GM12878 (cell line): ENCODE measurements around the gene PIGU. TPM values are rescaled to one million over a fixed set of nuclear protein-coding genes. Genes with fewer than 3 reads are reported as not detected.

Source experiments
- BRCA1 ChIP-seq: IDR thresholded peaks from 2 replicates; pipeline ENCODE4 v1.6.1; 2011; ENCODE audit warnings: low read depth, low read length, improper control_type of control experiment
- DPF2 ChIP-seq: fragments of 450-650 bp; IDR thresholded peaks from 2 replicates; pipeline ENCODE4 v1.6.1; 2017; ENCODE audit warnings: mild to moderate bottlenecking
- EZH2 ChIP-seq: IDR thresholded peaks from 2 replicates; pipeline ENCODE4 v1.6.1; 2012; ENCODE audit warnings: low read depth, mild to moderate bottlenecking, control low read depth, inconsistent platforms, low read length, borderline replicate concordance; ENCODE audit not compliant: control insufficient read depth
- FOS ChIP-seq: IDR thresholded peaks from 3 replicates; pipeline ENCODE4 v1.6.1; 2011; ENCODE audit warnings: borderline replicate concordance; ENCODE audit not compliant: insufficient read length; ENCODE audit errors: extremely low read depth
- HDGF ChIP-seq: fragments of 450-650 bp; IDR thresholded peaks from 2 replicates; pipeline ENCODE4 v1.6.1; 2016; ENCODE audit warnings: antibody characterized with exemption
- HSF1 ChIP-seq: fragments of 150-350 bp; IDR thresholded peaks from 2 replicates; pipeline ENCODE4 v1.6.1; 2014; ENCODE audit warnings: mild to moderate bottlenecking, low read depth, low read length
- IKZF2 ChIP-seq, 2 experiments: fragments of 450-650 bp; IDR thresholded peaks; 2 replicates each; pipeline ENCODE4 v1.6.1; 2017; ENCODE audit warnings: mild to moderate bottlenecking in 2 of 2, moderate library complexity in 2 of 2
- KAT2A ChIP-seq: conservative IDR thresholded peaks from 2 replicates; pipeline ENCODE4 v1.6.1; 2011; ENCODE audit warnings: low read depth, low read length; ENCODE audit not compliant: control insufficient read depth
- MXI1 ChIP-seq: fragments of 150-350 bp; IDR thresholded peaks from 2 replicates; pipeline ENCODE4 v1.6.1; 2011; ENCODE audit warnings: low read depth, mild to moderate bottlenecking, inconsistent platforms, low read length, improper control_type of control experiment
- NKRF ChIP-seq: fragments of 450-650 bp; conservative IDR thresholded peaks from 2 replicates; pipeline ENCODE4 v1.6.1; 2017; ENCODE audit warnings: mild to moderate bottlenecking, moderate library complexity
- NR2C1 ChIP-seq: fragments of 450-650 bp; IDR thresholded peaks from 2 replicates; pipeline ENCODE4 v1.6.1; 2017; ENCODE audit warnings: antibody characterized with exemption, mild to moderate bottlenecking, moderate library complexity
- RAD51 ChIP-seq: fragments of 450-650 bp; IDR thresholded peaks from 2 replicates; pipeline ENCODE4 v1.6.1; 2016; ENCODE audit warnings: moderate library complexity, mild to moderate bottlenecking, inconsistent platforms
- SKIL ChIP-seq: fragments of 450-650 bp; IDR thresholded peaks from 2 replicates; pipeline ENCODE4 v1.6.1; 2017; ENCODE audit warnings: mild to moderate bottlenecking, low read depth, inconsistent platforms; ENCODE audit not compliant: poor library complexity, severe bottlenecking
- SP1 ChIP-seq: IDR thresholded peaks from one replicate; pipeline ENCODE4 v1.6.1; 2011; ENCODE audit warnings: low read depth, low read length
- TCF3 ChIP-seq: IDR thresholded peaks from 2 replicates; pipeline ENCODE4 v1.6.1; 2012; ENCODE audit warnings: low read depth, mild to moderate bottlenecking, low read length, borderline replicate concordance; ENCODE audit not compliant: insufficient read depth
- ZBTB33 ChIP-seq: fragments of 450-650 bp; IDR thresholded peaks from 2 replicates; pipeline ENCODE4 v1.6.1; 2017; ENCODE audit warnings: mild to moderate bottlenecking
- ZNF622 ChIP-seq: fragments of 450-650 bp; IDR thresholded peaks from 2 replicates; pipeline ENCODE4 v1.6.1; 2017; ENCODE audit warnings: mild to moderate bottlenecking, inconsistent platforms
- ZNF687 ChIP-seq: fragments of 450-650 bp; IDR thresholded peaks from 2 replicates; pipeline ENCODE4 v1.6.1; 2017; ENCODE audit warnings: mild to moderate bottlenecking, moderate library complexity
- polyA plus RNA-seq, 11 experiments: library from polyadenylated mRNA; depleted of rRNA in 4 of 11; unstranded in 6 of 11; stranded (reverse) in 5 of 11; fragments of >200 nt; fragmentation: Nextera tagmentation in 4 of 11; fragmentation: Illumina TruSeq in 1 of 11; extraction: Ambion mirVana in 4 of 11; extraction: Trizol in 1 of 11; gene quantifications; 1 replicate in 1 of 11; 2 replicates in 10 of 11; pipeline versions ENCODE4 v1.2.1 to v1.2.3, GENCODE V29; 2011 to 2016; ENCODE audit warnings: inconsistent platforms in 2 of 11, missing spikeins in 2 of 11, low read depth in 1 of 11
- total RNA-seq, 4 experiments: library from RNA; depleted of rRNA in 3 of 4; stranded (reverse); fragments of >200 nt in 3 of 4; fragmentation: Illumina TruSeq in 1 of 4; extraction: Trizol in 1 of 4; gene quantifications; 2 replicates each; pipeline versions ENCODE4 v1.2.1 to v1.2.3, GENCODE V29; 2013 to 2021

Gene PIGU
- total and polyA plus RNA-seq, 10 of the 15 experiments (the other 5 are each of a cell fraction or from before 2014, with no cell fraction given) = 4.1 to 88.2 (median 25.0) TPM

- no peak for TF ChIP-seq KAT2A
- peak; percentile 34 for TF ChIP-seq ZNF687
- TF ChIP-seq ZBTB33 = no peak
- TF ChIP-seq ZNF622 = no peak
- peak; percentile 83 for TF ChIP-seq DPF2
- TF ChIP-seq SP1 = peak; percentile 26
- TF ChIP-seq SKIL = no peak
- no peak for TF ChIP-seq HDGF
- no peak for TF ChIP-seq RAD51
- 0 out of 2 replicates have a peak, but pooled peaks have one; percentile 3 for TF ChIP-seq BRCA1
- no peak for TF ChIP-seq EZH2
- no peak for TF ChIP-seq MXI1
- no peak; a peak in 1 of 4 replicates for TF ChIP-seq IKZF2 (IDR thresholded peaks at IDR 0.05)
- TF ChIP-seq HSF1 = no peak
- peak; percentile 65 for TF ChIP-seq NR2C1
- no peak for TF ChIP-seq FOS
- no peak for TF ChIP-seq TCF3
- peak; percentile 97 for TF ChIP-seq NKRF
Measured at GRCh38 chr20:34704177-34705007, 27.5 kb upstream of the PIGU start, which contains the start of gene TP53INP2 (continued).
